Measurements from ENCODE around the gene SLC19A1. TPM values are rescaled to one million over a fixed set of nuclear protein-coding genes. Genes with fewer than 3 reads are reported as not detected.

The SLC19A1 gene
- 21.2 and 22.3 TPM in 2 replicates for total RNA-seq (2014; rRNA removed; shearing (Covaris generic))

GRCh38 chr21:45542242-45542666, at the start of gene SLC19A1:
Gene SLC19A1 (minus strand): TSS chr21:45542440. CDS start chr21:45537959, 4,481 bp downstream.
- DNase-seq (ENCODE audit: low spot score): no peak

GRCh38 chr21:45591619-45592207, 49.5 kb upstream of the SLC19A1 start:
- no peak for DNase-seq (ENCODE audit: low spot score)

GRCh38 chr21:45590726-45591618, 48.7 kb upstream of the SLC19A1 start:
- DNase-seq (ENCODE audit: low spot score): no peak

GRCh38 chr21:45590246-45590725, 48.0 kb upstream of the SLC19A1 start:
- no peak for DNase-seq (ENCODE audit: low spot score)

GRCh38 chr21:45589686-45590245, 47.5 kb upstream of the SLC19A1 start:
- DNase-seq (ENCODE audit: low spot score): no peak

- DNase-seq (ENCODE audit: low spot score): no peak
Measured at GRCh38 chr21:45588871-45589491, 46.7 kb upstream of the SLC19A1 start.

GRCh38 chr21:45588086-45588825, 46.0 kb upstream of the SLC19A1 start:
- no peak for DNase-seq (ENCODE audit: low spot score)

GRCh38 chr21:45586289-45586858, 44.1 kb upstream of the SLC19A1 start:
- peak; percentile 35 for DNase-seq (ENCODE audit: low spot score)

GRCh38 chr21:45584786-45585185, 42.5 kb upstream of the SLC19A1 start:
- no peak for DNase-seq (ENCODE audit: low spot score)

GRCh38 chr21:45583831-45584509, 41.7 kb upstream of the SLC19A1 start:
- no peak for DNase-seq (ENCODE audit: low spot score)

GRCh38 chr21:45582128-45582527, 39.9 kb upstream of the SLC19A1 start:
- DNase-seq (ENCODE audit: low spot score): no peak

- no peak for DNase-seq (ENCODE audit: low spot score)
Measured at GRCh38 chr21:45581322-45581712, 39.1 kb upstream of the SLC19A1 start.

- DNase-seq (ENCODE audit: low spot score): no peak
Measured at GRCh38 chr21:45580576-45581321, 38.5 kb upstream of the SLC19A1 start.

GRCh38 chr21:45580181-45580575, 37.9 kb upstream of the SLC19A1 start:
- no peak for DNase-seq (ENCODE audit: low spot score)

GRCh38 chr21:45579383-45580180, 37.3 kb upstream of the SLC19A1 start:
- no peak for DNase-seq (ENCODE audit: low spot score)

GRCh38 chr21:45578811-45579381, 36.7 kb upstream of the SLC19A1 start:
- no peak for DNase-seq (ENCODE audit: low spot score)

GRCh38 chr21:45578176-45578801, 36.0 kb upstream of the SLC19A1 start:
- DNase-seq (ENCODE audit: low spot score): no peak

GRCh38 chr21:45577801-45578175, 35.5 kb upstream of the SLC19A1 start:
- DNase-seq (ENCODE audit: low spot score): no peak

Measured in A172 (cell line).